ENCODE data around the gene FGD3.
"Not testable (repeated sequence)": the region's sequence is repeated elsewhere in the genome, so short reads cannot be mapped to it uniquely, and the experiment has no call there.

The FGD3 gene

DNA sequence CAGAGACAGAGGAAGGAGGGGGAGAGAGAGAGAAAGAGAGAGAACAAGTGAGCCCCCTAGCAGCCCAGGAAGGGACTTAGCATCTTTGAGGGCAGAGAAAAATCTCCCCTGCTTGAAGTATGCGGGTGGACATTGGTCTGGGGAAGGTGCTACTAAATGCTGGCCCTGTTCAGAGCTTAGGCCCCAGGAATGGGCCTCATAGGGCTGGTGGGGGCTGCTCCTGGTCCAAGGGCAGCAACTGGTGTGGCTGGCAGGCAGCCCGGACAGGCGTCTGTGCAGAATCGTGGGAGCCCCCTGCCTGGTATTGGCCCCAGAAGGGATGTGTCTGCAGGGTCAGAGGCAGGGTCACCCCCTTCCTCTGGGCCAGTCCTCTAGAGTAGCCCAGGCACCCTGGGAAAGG, 63.4 kb downstream of the FGD3 start:
- no peak for FAIRE-seq

DNA sequence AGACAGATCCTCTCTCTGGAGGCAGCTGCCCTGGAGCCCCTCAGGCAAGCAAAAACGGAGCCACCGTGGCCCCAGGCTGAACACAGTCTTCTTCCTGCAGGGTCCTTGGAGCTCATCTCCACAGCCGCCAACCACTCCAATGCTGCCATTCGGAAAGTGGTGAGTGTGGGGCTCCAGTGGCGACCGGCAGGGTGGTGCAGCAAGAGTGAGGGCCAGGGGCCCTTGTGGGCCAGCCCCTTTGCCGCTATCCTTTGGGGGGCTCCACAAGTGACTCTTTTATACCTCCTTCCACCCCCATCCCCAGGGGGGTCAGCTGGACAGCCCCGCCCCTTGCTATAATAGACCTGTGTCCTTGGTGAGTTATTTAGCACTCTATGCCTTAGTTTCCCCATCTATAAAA, 63.8 kb downstream of the FGD3 start:
- FAIRE-seq: no peak

DNA sequence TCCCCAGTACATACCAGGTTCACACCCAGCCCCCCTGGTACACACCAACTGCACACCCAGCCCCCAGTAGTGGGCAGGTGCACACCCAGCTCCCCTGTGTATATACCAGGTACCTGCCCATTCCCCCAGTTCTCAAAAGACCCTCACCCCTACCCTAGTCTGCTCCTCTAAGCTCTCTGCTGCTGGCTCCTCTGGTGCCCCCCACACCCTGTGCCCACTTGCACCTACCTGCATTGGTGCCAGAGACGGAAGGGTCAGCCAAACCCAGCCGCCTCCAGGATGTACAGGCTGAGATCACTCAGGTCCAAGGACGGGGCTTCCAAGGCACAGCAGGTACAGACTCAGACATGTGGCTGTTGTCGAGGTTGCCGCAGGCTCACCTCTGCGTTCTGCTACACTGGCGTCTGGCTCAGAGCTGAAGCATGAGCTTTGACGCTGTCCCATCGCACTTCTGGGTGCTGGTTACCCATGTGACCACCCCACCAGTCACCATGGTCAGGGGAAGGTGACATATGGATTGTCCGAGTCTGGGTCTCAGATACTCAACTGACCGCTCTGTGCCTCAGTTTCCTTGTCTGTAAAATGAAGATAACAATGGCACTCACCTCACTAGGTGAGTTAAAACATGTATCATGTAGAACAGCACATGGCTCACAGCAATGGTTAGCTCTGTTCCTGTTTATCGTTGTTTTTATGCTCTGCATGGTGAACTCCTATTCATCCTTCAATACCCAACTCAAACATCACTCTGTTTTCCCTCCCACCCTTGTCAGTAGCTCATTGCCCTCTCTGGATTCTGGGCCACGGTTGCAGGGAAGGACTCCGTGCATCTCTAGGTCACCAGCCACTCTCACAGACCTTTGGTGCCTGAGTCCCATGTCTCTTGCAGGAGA, 65.9 kb downstream of the FGD3 start:
- FAIRE-seq: no peak

DNA sequence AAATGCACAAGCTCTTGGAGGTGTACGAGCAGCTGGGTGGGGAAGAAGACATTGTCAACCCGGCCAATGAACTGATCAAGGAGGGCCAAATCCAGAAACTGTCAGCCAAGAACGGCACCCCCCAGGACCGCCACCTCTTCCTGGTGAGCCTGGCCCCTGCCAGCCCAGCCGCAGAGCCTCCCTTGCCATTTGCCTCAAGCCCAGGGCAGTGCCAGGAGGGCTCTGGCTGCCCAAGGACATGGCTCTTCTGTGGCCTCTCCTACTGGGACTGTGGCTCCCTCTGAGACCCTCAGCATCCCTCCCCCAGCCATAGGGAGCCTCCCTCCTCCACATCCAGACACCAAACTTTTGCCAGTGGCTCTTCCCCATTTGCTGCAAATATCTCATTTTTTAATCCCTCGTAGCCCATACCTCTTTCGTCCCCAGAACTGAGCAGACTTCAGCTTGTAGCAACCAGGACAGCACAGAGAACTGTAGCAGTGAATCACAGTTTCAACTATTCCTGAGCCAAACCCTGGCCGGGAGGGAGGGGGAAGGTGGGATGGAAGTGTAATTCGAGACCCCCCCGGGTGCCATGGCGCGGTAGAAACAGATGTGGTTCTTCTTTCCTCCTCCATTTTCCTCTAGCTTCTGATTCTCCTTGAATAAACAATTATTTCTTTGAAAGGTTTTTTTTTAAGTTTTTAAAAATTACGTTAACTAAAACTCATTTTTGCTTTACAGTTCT, 66.7 kb downstream of the FGD3 start:
- no peak for FAIRE-seq

DNA sequence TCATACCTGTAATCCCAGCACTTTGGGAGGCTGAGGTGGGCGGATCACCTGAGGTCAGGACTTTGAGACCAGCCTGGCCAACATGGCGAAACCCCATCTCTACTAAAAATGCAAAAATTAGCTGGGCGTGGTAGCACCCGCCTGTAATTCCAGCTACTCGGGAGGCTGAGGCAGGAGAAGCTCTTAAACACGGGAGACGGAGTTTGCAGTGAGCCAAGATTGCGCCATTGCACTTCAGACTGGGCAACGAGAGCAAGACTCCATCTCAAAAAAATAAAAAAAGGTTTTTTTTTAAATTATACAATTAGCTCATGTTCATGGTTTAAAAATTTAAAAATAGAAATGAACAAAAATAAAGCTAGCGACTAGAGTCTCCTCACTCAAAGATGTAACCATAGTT, 67.9 kb downstream of the FGD3 start:
- FAIRE-seq: not testable (repeated sequence)

DNA sequence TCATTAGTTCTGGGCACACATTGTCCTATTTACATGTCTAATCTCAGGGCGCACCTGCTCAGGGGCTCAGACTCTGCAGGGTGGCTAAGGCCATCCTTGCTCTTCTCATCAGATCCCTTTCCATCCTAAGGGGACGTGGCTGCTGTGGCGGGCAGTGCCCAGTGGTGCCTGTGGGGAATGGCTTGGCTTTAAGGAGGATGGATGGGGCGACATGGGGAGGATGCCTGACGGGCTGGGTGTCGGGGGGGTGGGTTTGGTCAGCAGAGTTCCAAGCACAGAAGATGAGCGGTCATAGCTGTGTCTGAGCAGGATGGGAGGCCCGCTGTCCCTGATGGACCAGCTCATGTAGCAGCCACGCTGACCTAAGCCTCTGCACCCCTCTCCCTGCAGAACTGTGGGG, 70.3 kb downstream of the FGD3 start:
- FAIRE-seq: no peak

DNA sequence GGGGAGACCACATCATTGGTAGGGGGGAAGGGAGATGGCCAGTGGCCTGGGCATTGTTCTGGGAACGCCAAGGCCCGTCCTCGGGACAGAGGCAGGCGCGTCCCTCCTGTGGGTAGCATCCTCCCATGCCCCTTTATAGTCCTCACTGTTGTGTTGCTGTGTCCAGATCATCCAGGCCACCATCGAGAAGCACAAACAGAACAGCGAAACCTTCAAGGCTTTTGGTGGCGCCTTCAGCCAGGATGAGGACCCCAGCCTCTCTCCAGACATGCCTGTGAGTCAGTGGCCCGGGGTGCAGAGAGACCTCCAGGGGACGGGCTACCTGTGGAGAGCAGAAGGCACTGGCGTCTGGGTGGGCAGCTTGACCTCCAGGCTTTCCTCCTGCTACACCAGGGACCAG, 72.8 kb downstream of the FGD3 start:
- FAIRE-seq: no peak

DNA sequence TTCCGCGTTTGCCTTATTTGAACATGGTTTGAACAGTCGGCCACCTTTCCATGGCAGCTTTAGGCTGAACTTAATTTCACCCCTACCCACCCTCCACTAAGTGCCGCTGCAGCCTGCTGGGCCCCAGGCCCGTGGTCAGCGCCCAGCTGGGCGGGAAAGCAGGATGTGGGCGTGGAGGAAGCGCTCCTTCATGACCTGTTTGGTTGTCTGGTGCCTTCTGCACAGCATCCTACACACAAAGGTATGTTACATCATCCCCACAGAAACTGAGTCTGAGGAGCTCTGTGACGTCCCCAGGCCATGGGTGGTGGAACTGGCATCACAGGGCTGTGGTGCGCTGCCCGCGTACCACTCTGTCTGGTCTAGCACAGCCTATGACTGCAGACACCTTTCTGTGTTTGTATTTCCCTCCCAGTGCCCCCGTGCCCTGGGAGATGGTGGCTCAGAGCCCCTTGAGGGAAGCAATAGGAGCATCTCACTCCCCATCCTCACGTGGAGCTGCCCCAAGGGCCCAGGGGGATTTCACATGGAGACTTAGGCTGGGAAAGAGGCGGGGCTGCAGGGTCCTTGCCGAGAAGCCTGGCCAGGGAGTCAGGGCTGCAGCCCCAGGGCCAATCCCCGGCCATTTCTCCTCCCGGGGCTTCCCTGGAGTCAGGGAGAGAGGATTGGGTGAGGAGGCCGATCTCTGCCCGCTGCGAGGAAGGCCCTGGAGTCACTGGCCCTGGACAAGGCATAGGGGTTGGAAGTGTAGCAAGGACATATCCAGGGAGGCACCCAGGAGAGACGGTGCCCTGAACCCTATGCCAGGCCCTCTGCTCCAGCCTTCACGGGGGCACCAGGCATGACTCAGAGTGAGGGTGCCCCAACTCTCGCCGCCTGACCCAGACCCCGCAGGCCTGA, 73.7 kb downstream of the FGD3 start:
- no peak for FAIRE-seq

DNA sequence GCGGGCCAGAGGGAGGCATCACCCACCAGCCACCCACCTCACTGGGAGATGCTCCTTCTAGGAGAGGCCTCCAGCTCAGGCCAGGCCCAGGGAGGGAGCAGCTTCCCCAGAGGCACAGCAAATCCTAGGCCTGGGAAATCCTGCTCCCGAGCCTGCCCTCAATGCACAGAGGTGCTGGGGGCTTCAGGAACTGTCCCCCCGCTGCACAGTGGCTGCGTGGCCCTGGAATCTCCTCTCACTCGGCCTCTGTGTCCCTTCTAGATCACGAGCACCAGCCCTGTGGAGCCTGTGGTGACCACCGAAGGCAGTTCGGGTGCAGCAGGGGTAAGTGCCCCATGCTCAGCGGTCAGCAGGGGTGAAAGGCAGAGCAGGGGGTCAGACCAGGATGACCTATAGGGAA, 74.7 kb downstream of the FGD3 start:
- no peak for FAIRE-seq

DNA sequence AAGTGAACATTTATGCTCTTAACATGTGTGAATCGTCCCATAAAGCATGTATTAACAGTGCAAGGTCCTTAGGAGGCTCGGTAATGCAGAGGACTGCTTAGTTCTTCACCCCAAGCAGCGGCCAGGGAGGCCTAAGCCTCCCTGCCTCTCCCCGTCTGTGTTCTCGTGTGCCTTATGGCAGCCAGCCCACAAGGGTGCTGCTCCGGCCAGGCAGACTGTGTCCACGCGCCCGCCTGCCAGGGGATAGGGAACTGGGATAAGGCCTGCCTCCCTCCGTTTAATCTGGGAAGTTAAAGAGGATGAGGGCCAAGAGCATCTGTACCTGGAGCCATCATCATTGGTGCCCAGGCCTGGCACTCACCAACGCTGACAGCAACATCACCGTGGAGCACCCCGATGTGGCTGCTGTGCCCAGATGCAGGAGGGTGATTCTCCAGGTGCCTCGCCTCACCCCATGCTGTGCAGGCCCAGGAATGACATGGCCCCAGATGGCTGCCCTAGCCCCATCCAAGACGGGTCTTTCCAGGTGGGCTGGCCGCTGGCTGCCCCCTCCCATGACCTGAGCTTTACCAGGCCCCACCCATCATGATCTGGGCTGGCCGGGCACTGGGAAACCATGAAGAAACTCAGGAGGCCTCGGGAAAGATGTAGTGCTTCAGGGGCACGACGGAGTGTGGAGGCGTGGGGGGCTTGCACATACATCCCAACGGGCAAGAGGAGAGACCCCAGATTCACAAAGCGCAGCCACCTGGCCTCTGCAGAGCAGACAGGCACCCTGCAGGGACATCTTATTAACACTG, 75.6 kb downstream of the FGD3 start:
- no peak for FAIRE-seq

DNA sequence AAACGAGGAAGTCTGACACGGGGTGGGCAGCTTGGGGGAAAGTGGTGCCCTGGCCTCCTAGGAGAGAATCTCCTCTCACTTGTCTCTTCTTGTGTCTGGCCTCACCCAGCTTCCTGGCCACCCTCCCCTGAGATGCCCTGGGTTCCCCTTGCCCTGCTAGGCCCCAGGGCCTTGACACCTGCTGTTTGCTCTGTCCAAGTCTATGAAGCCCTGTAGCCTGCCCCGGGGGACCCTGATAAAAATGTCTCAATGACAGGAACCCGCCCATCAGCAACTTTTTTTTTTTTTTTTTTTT, 76.1 kb downstream of the FGD3 start:
- FAIRE-seq: no peak

DNA sequence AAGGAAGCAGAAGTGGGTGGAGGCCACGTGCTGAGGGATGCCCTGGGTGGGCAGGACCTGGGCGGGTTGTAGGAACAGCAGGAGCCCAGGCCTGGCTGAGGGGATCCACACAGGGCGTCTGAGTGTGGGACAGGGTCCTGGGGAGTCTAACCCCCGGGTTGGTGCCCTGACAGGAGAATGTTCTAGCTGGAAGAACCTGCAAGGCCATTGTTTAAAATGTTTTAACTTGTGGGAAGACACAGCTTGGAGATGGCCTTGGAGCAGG, 77.3 kb downstream of the FGD3 start:
- FAIRE-seq: no peak

DNA sequence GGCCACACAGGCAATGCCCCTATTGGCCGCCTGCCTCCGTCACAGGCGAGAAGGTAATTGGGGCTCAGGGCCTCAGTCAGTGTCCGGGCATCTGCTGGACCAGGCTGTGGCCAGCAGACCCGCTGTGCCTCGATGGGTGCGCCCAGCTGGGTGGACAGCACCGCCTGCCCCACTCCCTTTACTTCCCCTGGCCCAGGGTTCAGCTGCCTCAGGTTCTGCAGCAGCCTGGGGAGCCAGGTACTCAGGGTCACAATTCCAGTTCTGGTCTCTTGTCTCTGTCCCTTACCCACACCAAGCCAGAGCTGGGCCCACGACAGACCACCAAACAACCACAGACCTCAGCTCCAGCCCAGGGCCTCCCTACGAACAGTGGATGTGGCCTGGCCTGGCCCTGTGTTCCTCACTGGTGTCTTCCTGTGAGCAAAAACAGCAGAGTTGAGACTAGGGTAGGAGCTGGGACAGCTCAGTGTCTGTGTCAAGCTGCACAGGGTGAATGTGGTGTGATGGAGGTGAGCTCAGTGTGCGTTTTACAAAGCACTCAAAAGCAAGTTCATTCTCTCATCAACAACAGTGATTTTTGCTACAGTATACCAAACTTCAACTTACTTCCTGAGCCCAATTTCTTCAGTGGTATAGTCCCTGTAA, 77.8 kb downstream of the FGD3 start:
- FAIRE-seq: no peak

DNA sequence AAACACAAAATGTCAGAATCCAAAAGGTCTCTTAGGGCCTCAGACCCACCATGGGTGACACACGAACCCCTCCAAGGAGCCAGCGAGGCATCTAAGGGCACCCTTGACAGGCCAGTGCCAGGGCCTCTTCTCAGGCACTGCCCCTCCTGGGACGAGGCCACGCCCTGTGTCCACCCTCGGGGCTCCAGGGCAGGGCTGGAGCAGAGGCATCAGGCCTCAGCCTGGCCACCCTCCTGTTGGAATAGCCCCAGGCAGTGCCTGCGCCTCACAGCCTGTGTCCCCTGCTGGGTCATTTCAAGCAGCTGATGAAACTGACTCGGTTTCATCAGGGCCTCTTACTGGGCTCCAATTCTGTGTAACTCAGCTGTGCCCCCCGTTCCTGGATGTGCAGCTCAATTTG, 78.4 kb downstream of the FGD3 start:
- FAIRE-seq: no peak

DNA sequence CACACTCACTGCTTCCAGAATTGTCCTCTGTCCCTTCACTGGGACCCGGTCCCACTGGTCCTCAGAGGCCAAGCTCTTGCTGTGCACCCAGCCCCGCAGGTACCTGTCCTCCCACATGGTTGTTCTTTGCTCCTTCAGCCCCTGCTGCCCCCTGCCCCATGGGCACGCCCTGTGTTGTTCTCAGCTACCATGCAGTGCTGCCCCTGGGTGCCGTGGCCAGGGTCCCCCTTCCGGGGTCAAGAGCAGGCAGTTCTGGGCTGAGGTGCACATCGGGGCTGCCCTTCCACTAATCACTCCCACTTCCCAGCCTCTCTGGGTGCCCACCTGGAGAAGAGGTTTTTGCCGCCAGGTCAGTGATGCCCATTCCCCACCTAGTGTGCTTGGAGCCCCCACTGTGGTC, 79.3 kb downstream of the FGD3 start:
- no peak for FAIRE-seq

DNA sequence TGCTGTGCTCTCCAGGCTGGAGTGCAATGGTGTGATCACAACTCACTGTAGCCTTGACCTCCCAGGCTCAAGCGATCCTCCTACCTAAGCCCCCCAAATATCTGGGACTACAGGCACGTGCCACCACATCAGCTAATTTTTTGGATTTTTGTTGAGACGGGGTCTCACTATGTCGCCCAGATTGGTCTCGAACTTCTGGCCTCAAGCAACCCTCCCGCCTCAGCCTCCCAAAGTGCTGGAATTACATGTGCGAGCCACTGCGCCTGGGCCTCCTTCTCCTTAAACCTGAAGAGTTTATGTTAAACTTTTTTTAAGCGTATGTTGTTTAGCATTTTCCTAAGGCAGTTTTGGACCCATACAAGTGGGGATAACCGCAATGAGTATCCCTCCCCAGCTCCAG, 80.4 kb downstream of the FGD3 start:
- FAIRE-seq: no peak

DNA sequence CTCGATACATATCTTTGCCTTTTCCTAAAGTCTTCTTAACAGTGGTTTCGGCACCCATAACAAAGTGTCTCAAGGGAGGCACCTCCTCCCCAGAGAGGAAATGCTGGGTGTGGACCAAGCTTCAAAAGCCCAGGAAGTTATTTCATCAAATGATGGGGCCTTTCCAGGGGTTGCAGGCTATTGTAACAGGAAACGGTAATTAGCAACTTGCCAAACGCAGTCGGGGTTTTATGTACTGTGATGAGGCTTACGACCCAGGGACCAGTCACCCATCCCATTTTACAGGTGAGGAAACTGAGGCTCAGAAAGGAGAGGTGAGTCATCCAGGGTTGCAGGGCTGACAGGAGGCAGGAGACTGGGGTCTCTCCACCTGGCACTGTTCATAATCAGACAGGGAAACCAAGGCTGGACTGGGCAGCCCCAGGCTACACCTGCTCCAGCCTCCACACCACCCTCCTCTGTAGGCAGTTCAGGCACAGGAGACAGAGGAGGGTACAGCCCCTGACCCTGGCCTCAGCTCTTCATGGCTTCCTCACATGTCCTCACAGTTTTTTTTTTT, 81.2 kb downstream of the FGD3 start:
- FAIRE-seq: no peak

DNA sequence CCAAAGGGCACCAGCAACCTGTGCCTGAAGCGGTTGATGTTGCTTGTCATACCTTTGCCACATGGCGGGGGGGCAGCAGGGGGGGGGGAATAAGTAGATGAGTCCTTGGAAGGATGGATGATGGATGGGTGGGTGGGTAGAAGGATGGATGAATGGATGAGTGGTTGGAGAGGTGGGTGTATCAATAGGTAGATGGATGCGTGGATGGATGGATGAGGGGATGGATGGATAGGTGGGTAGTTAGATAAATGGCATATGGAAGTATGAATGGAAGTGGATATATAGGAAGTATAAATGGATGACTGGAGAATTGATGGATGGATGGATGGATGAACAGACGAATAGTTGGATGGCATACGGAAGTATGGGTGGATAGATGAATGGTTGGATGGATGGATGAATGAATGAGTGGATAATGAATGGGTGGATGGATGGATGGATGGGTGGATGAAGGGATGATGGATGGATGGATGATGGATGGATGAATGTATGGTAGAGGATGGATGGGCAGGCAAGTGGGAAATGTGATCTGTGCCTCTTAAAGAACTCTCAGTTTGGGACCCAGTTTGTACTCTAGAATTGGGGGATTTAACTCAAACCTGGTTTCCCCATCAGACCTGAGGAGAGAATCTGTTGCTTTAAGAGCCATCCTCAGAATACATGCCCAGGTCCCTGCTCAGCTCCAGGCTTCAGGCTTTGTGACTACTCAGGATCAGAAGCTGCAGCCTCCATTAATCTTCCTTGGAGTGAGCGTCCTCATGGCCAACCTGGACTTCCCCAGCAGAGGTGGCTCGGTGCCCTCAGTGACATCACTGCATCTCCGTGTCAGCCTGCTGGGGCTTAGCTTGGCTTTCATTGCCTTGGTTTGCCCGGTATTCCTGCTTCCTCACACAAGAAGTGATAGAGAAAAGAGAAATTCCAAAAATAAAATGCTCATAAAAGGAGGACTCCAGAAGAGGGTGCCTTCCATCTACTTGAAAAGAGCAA, 83.6 kb downstream of the FGD3 start:
- FAIRE-seq: no peak

DNA sequence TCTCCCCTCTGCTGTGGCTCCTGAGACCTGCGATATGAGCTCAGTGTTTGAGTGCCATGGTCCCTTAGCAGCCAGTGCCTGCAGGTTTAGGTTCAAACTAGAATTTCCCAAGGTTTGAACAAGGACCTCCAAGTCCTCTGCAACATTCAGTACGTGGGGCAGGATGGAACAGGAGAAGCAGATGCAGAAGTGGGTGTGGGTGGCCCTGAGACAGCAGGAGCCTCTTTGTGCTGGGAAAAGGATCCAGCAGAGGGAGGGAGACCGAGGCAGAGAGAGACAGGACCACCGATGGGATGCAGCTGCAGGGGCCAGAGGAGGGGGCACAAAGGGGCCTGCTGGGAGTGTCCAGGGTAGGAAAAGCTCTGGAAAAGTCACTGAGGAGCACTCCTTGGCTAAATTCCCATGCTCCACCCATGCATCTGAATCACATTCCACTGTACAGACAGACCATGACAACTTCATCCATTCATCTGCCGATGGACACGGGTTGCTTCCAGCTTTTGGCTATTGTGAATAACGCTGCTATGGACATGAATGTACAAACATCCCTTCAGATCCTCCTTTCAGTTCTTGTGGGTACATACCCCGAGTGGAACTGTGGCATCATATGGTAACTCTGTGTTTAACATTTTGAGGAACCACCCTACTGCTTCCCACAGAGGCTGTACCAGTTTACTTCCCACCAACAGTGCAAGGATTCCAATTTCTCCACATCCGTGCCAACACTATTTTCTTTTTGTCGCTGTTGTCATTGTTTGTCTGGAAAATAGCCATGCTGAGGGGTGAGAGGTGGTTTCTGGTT, 84.5 kb downstream of the FGD3 start:
- FAIRE-seq: no peak

DNA sequence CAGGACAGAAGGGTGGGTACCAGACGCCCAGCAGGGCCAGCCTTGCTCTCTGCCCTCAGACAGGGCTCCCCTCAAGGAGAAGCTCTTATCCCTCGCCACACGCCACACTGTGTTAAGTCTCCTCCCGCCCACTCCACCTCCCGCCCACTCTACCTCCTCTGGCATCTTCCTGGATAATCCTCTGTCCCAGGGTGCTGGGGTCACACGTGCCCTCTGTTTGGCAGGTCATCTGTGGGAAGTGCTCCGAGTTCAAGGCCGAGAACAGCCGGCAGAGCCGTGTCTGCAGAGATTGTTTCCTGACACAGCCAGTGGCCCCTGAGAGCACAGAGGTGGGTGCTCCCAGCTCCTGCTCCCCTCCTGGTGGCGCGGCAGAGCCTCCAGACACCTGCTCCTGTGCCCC, 85.2 kb downstream of the FGD3 start:
- FAIRE-seq: no peak
